Measurements from ENCODE around the gene CDC42. TPM values are rescaled to one million over a fixed set of nuclear protein-coding genes. Genes with fewer than 3 reads are reported as not detected.

CDC42 gene
- total RNA-seq, 3 donors from 2014 or later (not counting 1 experiment from before 2014, with no cell fraction given) = 454 to 470 (median 463) TPM

DNA sequence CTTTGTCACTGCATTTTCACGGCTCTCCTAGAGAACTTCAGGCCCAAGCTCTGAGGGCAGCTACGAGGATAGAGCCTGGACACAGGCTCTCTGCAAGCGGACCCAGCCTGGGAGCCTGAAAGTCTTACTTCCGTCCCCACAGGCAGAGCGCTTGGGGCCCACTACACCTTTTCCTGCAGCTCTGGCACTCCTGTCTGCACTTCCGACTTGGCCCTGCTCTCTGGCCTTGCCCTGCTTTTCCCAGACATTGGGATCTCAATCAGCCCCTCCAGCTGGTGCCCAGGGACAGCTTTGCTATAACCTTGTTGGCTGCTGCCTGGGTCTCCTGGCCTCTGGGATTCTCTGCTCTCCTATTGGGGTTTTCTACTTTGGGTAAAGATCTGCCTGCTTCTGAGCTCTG lies 62.8 kb downstream of the CDC42 start:
- intact Hi-C loops (cut with micrococcal nuclease) = no loop called here
- Mint-ChIP-seq H3K4me1 (peaks cover 57 to 76% of the 10 kb centered on the region in 2 donors), H3K27me3 (ENCODE audit: low read depth in 2 of 2) (no peaks in the 10 kb centered on the region), H3K4me3 (no peak overlapping the region), H3K27ac (peak overlapping the region; percentile 68 to 69), H3K9me3 (no peaks in the 10 kb centered on the region), H3K36me3 (no peaks in the 10 kb centered on the region)
- H3K27ac ChIP-seq (ENCODE audit: low read length) = no peak overlapping the region
- TF ChIP-seq, protein P1, sequence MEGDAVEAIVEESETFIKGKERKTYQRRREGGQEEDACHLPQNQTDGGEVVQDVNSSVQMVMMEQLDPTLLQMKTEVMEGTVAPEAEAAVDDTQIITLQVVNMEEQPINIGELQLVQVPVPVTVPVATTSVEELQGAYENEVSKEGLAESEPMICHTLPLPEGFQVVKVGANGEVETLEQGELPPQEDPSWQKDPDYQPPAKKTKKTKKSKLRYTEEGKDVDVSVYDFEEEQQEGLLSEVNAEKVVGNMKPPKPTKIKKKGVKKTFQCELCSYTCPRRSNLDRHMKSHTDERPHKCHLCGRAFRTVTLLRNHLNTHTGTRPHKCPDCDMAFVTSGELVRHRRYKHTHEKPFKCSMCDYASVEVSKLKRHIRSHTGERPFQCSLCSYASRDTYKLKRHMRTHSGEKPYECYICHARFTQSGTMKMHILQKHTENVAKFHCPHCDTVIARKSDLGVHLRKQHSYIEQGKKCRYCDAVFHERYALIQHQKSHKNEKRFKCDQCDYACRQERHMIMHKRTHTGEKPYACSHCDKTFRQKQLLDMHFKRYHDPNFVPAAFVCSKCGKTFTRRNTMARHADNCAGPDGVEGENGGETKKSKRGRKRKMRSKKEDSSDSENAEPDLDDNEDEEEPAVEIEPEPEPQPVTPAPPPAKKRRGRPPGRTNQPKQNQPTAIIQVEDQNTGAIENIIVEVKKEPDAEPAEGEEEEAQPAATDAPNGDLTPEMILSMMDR (IDR thresholded peaks at IDR 0.05) = no peak
- peaks cover 40% of the 10 kb centered on the region for H3K36me3 ChIP-seq (ENCODE audit: control insufficient read depth, insufficient read depth, low read length)
- no peaks in the 10 kb centered on the region for H3K27me3 ChIP-seq (ENCODE audit: control insufficient read depth, insufficient read depth, low read length)
- no peak overlapping the region for H3K4me3 ChIP-seq (ENCODE audit: low read length)
- WGBS (ENCODE audit: insufficient coverage) = 96% methylated on average over 6 of the region's 6 CpGs
- peaks cover 32% of the 10 kb centered on the region for H3K4me1 ChIP-seq (ENCODE audit: control insufficient read depth, insufficient read depth, low read length)
- ATAC-seq (no peak), DNase-seq (no peak)
- H3K9me3 ChIP-seq (ENCODE audit: control insufficient read depth, insufficient read depth, low read length) = no peaks in the 10 kb centered on the region

- DNase-seq (no peak), ATAC-seq (no peak)
- H3K4me1 Mint-ChIP-seq = peaks cover 56 to 67% of the 10 kb centered on the region in 2 donors
- no peaks in the 10 kb centered on the region for H3K27me3 Mint-ChIP-seq (ENCODE audit: low read depth in 2 of 2)
- Histone ChIP-seq H3K27me3 (ENCODE audit: control insufficient read depth, insufficient read depth, low read length) (no peaks in the 10 kb centered on the region), H3K9me3 (ENCODE audit: control insufficient read depth, insufficient read depth, low read length) (no peaks in the 10 kb centered on the region), H3K4me3 (ENCODE audit: low read length) (no peak overlapping the region), H3K4me1 (ENCODE audit: control insufficient read depth, insufficient read depth, low read length) (peaks cover 21% of the 10 kb centered on the region), H3K36me3 (ENCODE audit: control insufficient read depth, insufficient read depth, low read length) (peaks cover 30% of the 10 kb centered on the region), H3K27ac (ENCODE audit: low read length) (no peak overlapping the region)
- 76% methylated on average over 4 of the region's 4 CpGs for WGBS (ENCODE audit: insufficient coverage)
- H3K36me3 Mint-ChIP-seq = no peaks in the 10 kb centered on the region
- no peaks in the 10 kb centered on the region for H3K9me3 Mint-ChIP-seq
- TF ChIP-seq, protein P1 (IDR thresholded peaks at IDR 0.05) = no peak
- H3K27ac Mint-ChIP-seq = peak overlapping the region; percentile 68 to 69
- H3K4me3 Mint-ChIP-seq = no peak overlapping the region
- intact Hi-C loops (cut with micrococcal nuclease) = no loop called here
Measured at GRCh38 chr1:22117238-22117637, 64.7 kb downstream of the CDC42 start.

DNA sequence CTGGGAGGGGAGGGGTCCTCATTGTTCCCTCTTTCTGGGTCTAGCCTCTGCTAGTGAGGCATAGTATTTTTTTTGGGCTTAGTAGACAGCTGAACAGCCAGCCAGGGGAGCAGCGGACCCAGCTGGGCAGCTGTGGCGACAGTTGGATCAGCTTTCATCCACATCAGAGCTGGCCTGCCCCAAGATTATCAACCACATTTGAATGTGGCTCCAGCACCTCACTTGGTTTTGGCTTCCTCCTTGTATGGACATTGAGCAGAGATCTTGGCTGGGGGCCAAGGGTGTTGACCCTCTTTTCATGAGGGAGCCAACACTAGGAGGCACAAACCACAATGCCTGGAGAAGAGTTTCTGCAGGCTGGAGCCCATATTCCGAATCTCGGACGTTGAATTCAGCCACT lies 65.3 kb downstream of the CDC42 start:
- H3K9me3 ChIP-seq (ENCODE audit: control insufficient read depth, insufficient read depth, low read length) = no peaks in the 10 kb centered on the region
- no peak for ATAC-seq
- WGBS (ENCODE audit: insufficient coverage) = 76% methylated on average over 5 of the region's 5 CpGs
- peak overlapping the region; percentile 68 to 69 for H3K27ac Mint-ChIP-seq
- H3K4me3 ChIP-seq (ENCODE audit: low read length) = no peak overlapping the region
- H3K27ac ChIP-seq (ENCODE audit: low read length) = no peak overlapping the region
- no peak for DNase-seq
- no peaks in the 10 kb centered on the region for H3K27me3 ChIP-seq (ENCODE audit: control insufficient read depth, insufficient read depth, low read length)
- H3K4me3 Mint-ChIP-seq = no peak overlapping the region
- peaks cover 51 to 61% of the 10 kb centered on the region in 2 donors for H3K4me1 Mint-ChIP-seq
- TF ChIP-seq, protein P1 (IDR thresholded peaks at IDR 0.05) = no peak
- H3K36me3 ChIP-seq (ENCODE audit: control insufficient read depth, insufficient read depth, low read length) = peaks cover 24% of the 10 kb centered on the region
- no peaks in the 10 kb centered on the region for H3K9me3 Mint-ChIP-seq
- H3K36me3 Mint-ChIP-seq = no peaks in the 10 kb centered on the region
- peaks cover 21% of the 10 kb centered on the region for H3K4me1 ChIP-seq (ENCODE audit: control insufficient read depth, insufficient read depth, low read length)
- no peaks in the 10 kb centered on the region for H3K27me3 Mint-ChIP-seq (ENCODE audit: low read depth in 2 of 2)
- intact Hi-C loops (cut with micrococcal nuclease) = no loop called here

GRCh38 chr1:22118291-22118992 lies 65.9 kb downstream of the CDC42 start:
- Mint-ChIP-seq H3K4me3 (no peak overlapping the region), H3K27me3 (ENCODE audit: low read depth in 2 of 2) (no peaks in the 10 kb centered on the region), H3K9me3 (no peaks in the 10 kb centered on the region), H3K27ac (peak overlapping the region; percentile 69 to 74), H3K36me3 (no peaks in the 10 kb centered on the region), H3K4me1 (peaks cover 45 to 55% of the 10 kb centered on the region in 2 donors)
- ATAC-seq (no peak), DNase-seq (no peak)
- TF ChIP-seq, protein P1 (IDR thresholded peaks at IDR 0.05) = no peak
- Histone ChIP-seq H3K27me3 (ENCODE audit: control insufficient read depth, insufficient read depth, low read length) (no peaks in the 10 kb centered on the region), H3K4me1 (ENCODE audit: control insufficient read depth, insufficient read depth, low read length) (peaks cover 21% of the 10 kb centered on the region), H3K36me3 (ENCODE audit: control insufficient read depth, insufficient read depth, low read length) (peaks cover 19% of the 10 kb centered on the region), H3K9me3 (ENCODE audit: control insufficient read depth, insufficient read depth, low read length) (no peaks in the 10 kb centered on the region), H3K27ac (ENCODE audit: low read length) (no peak overlapping the region), H3K4me3 (ENCODE audit: low read length) (no peak overlapping the region)
- 76% methylated on average over 7 of the region's 8 CpGs for WGBS (ENCODE audit: insufficient coverage)
- intact Hi-C loops (cut with micrococcal nuclease) = no loop called here
